H9 (cell line): ENCODE data around the gene OR6J1. TPM values are rescaled to one million over a fixed set of nuclear protein-coding genes. Genes with fewer than 3 reads are reported as not detected.

Experiments used
- DNase-seq: peaks from one replicate; pipeline ENCODE4 v3.0.0-alpha.2; 2017
- H2AFZ ChIP-seq: one replicate; pipeline ENCODE4 v1.6.1; 2013; ENCODE audit warnings: mild to moderate bottlenecking, low read length, control low read depth, moderate library complexity
- H2AK5ac ChIP-seq: 2 replicates; pipeline ENCODE4 v1.6.1; 2013; ENCODE audit warnings: low read length, control low read depth, mixed read lengths; ENCODE audit not compliant: insufficient read length
- H2BK120ac ChIP-seq: one replicate; pipeline ENCODE4 v1.6.1; 2013; ENCODE audit warnings: low read depth, mild to moderate bottlenecking, low read length, control low read depth, inconsistent platforms; ENCODE audit not compliant: poor library complexity, severe bottlenecking
- H2BK12ac ChIP-seq: 2 replicates; pipeline ENCODE4 v1.6.1; 2013; ENCODE audit warnings: low read length, control low read depth, mixed read lengths, low read depth; ENCODE audit not compliant: insufficient read length
- H2BK15ac ChIP-seq: 2 replicates; pipeline ENCODE4 v1.6.1; 2013; ENCODE audit warnings: low read depth, low read length, control low read depth
- H2BK20ac ChIP-seq: one replicate; pipeline ENCODE4 v1.6.1; 2013; ENCODE audit warnings: low read depth, mild to moderate bottlenecking, low read length, control low read depth, inconsistent platforms; ENCODE audit not compliant: poor library complexity, severe bottlenecking
- H2BK5ac ChIP-seq: 2 replicates; pipeline ENCODE4 v1.6.1; 2013; ENCODE audit warnings: low read length, control low read depth, mixed read lengths; ENCODE audit not compliant: insufficient read length
- H3K14ac ChIP-seq: 2 replicates; pipeline ENCODE4 v1.6.1; 2013; ENCODE audit warnings: low read length, control low read depth; ENCODE audit not compliant: insufficient read depth
- H3K18ac ChIP-seq: 2 replicates; pipeline ENCODE4 v1.6.1; 2013; ENCODE audit warnings: low read depth, mild to moderate bottlenecking, mixed read lengths, low read length, control low read depth; ENCODE audit not compliant: insufficient read length
- H3K23ac ChIP-seq: 2 replicates; pipeline ENCODE4 v1.6.1; 2013; ENCODE audit warnings: low read length, control low read depth, mixed read lengths, low read depth; ENCODE audit not compliant: insufficient read length
- H3K23me2 ChIP-seq: 2 replicates; pipeline ENCODE4 v1.6.1; 2013; ENCODE audit warnings: low read depth, mild to moderate bottlenecking, mixed read lengths, low read length, control low read depth; ENCODE audit not compliant: insufficient read length, poor library complexity, severe bottlenecking
- H3K27ac ChIP-seq: 2 replicates; pipeline ENCODE4 v1.5.1; 2013; ENCODE audit warnings: low read length, control low read depth, mixed read lengths, low read depth; ENCODE audit not compliant: insufficient read length
- H3K27me3 ChIP-seq: 2 replicates; pipeline ENCODE4 v1.6.1; 2013; ENCODE audit warnings: low read length, control low read depth, inconsistent platforms; ENCODE audit not compliant: insufficient read depth
- H3K4ac ChIP-seq: 2 replicates; pipeline ENCODE4 v1.6.1; 2013; ENCODE audit warnings: low read depth, mild to moderate bottlenecking, control low read depth, inconsistent platforms, low read length, moderate library complexity
- H3K4me1 ChIP-seq: 2 replicates; pipeline ENCODE4 v1.6.1; 2013; ENCODE audit warnings: low read length, control low read depth, inconsistent platforms; ENCODE audit not compliant: insufficient read depth
- H3K4me2 ChIP-seq: 2 replicates; pipeline ENCODE4 v1.6.1; 2013; ENCODE audit warnings: low read length, control low read depth, mixed read lengths; ENCODE audit not compliant: insufficient read length, insufficient read depth
- H3K56ac ChIP-seq: 2 replicates; pipeline ENCODE4 v1.6.1; 2013; ENCODE audit warnings: low read depth, mild to moderate bottlenecking, mixed read lengths, low read length, control low read depth; ENCODE audit not compliant: insufficient read length
- H3K79me1 ChIP-seq: 2 replicates; pipeline ENCODE4 v1.6.1; 2013; ENCODE audit warnings: low read depth, mild to moderate bottlenecking, moderate library complexity, low read length, control low read depth, inconsistent platforms; ENCODE audit not compliant: insufficient read depth, poor library complexity, severe bottlenecking
- H3K79me2 ChIP-seq: 2 replicates; pipeline ENCODE4 v1.6.1; 2013; ENCODE audit warnings: low read length, control low read depth, inconsistent platforms; ENCODE audit not compliant: insufficient read depth
- H3K9ac ChIP-seq: 2 replicates; pipeline ENCODE4 v1.6.1; 2013; ENCODE audit warnings: low read length, control low read depth, mixed read lengths; ENCODE audit not compliant: insufficient read length; ENCODE audit errors: extremely low read depth
- H3K9me3 ChIP-seq: one replicate; pipeline ENCODE4 v1.6.1; 2013; ENCODE audit warnings: low read depth, low read length, inconsistent platforms; ENCODE audit not compliant: control insufficient read depth
- H3T11ph ChIP-seq: one replicate; pipeline ENCODE4 v1.6.1; 2013; ENCODE audit warnings: mild to moderate bottlenecking, low read length, control low read depth, inconsistent platforms
- H4K20me1 ChIP-seq: one replicate; pipeline ENCODE4 v1.6.1; 2013; ENCODE audit not compliant: control insufficient read depth, insufficient read length, insufficient read depth
- H4K5ac ChIP-seq: 2 replicates; pipeline ENCODE4 v1.6.1; 2013; ENCODE audit warnings: low read depth, mild to moderate bottlenecking, mixed read lengths, low read length, control low read depth; ENCODE audit not compliant: insufficient read length
- H4K8ac ChIP-seq: replicated peaks from 2 replicates; pipeline ENCODE4 v1.6.1; 2013; ENCODE audit warnings: low read length, control low read depth, mixed read lengths, low read depth; ENCODE audit not compliant: insufficient read length
- H4K91ac ChIP-seq: 2 replicates; pipeline ENCODE4 v1.6.1; 2013; ENCODE audit warnings: low read depth, mild to moderate bottlenecking, moderate library complexity, mixed read lengths, low read length, control low read depth; ENCODE audit not compliant: insufficient read length
- H3K27ac Mint-ChIP-seq, 3 experiments: 2 replicates in 2 of 3; 3 replicates in 1 of 3; pipeline ENCODE4 v1.8.0; 2020 to 2021; ENCODE audit warnings: mixed read lengths in 3 of 3, mild to moderate bottlenecking in 1 of 3, moderate library complexity in 1 of 3
- H3K27me3 Mint-ChIP-seq: 2 replicates; pipeline ENCODE4 v1.8.0; 2021; ENCODE audit warnings: low read depth, mild to moderate bottlenecking, moderate library complexity, mixed read lengths
- H3K36me3 Mint-ChIP-seq, 3 experiments: 2 replicates in 2 of 3; 3 replicates in 1 of 3; pipeline ENCODE4 v1.8.0; 2020 to 2021; ENCODE audit warnings: low read depth in 3 of 3, mixed read lengths in 3 of 3; ENCODE audit not compliant: insufficient read depth in 1 of 3
- H3K4me1 Mint-ChIP-seq, 2 experiments: 2 replicates each; pipeline ENCODE4 v1.8.0; 2020; ENCODE audit warnings: mixed read lengths in 2 of 2
- H3K4me3 Mint-ChIP-seq, 2 experiments: 2 replicates in 1 of 2; 3 replicates in 1 of 2; pipeline ENCODE4 v1.8.0; 2020 to 2021; ENCODE audit warnings: mild to moderate bottlenecking in 2 of 2, mixed read lengths in 2 of 2, moderate library complexity in 1 of 2
- H3K9me3 Mint-ChIP-seq, 2 experiments: 2 replicates in 1 of 2; 3 replicates in 1 of 2; pipeline ENCODE4 v1.8.0; 2020; ENCODE audit warnings: mild to moderate bottlenecking in 2 of 2, mixed read lengths in 2 of 2, moderate library complexity in 1 of 2
- CTCF ChIP-seq: fragments of 200-600 bp; sonication (generic); conservative IDR thresholded peaks from 3 replicates; pipeline ENCODE4 v1.8.0; 2021; ENCODE audit warnings: antibody characterized with exemption, mild to moderate bottlenecking
- WGBS: extraction: QIAGEN DNeasy Blood & Tissue Kit; methylation state at CpG from one replicate; pipeline ENCODE4 v1.1.7; 2013; ENCODE audit warnings: missing lambda C conversion rate, low lambda C conversion rate, mixed read lengths; ENCODE audit not compliant: insufficient read length; ENCODE audit errors: extremely low coverage; 5-methylcytosine and 5-hydroxymethylcytosine counted together
- total RNA-seq: library from RNA; stranded (reverse); gene quantifications from 2 replicates; pipeline ENCODE4 v1.2.1, GENCODE V29; 2021

Gene OR6J1
- total RNA-seq, 1 experiment from 2014 or later, result not detected

GRCh38 chr14:22650960-22651521 lies 6.9 kb upstream of the OR6J1 start:
- Histone ChIP-seq H4K8ac (no peak overlapping the region), H3K4me2 (no peak overlapping the region), H3K23ac (no peak overlapping the region), H3K27ac (no peak overlapping the region), H3K14ac (no peak overlapping the region), H3K79me2 (no peaks in the 10 kb centered on the region), H3K56ac (no peak overlapping the region), H2BK15ac (no peak overlapping the region), H3K27me3 (no peaks in the 10 kb centered on the region), H4K91ac (no peak overlapping the region), H3K9ac (no peak overlapping the region), H4K20me1 (no peaks in the 10 kb centered on the region), H3K23me2 (no peaks in the 10 kb centered on the region), H3K79me1 (no peaks in the 10 kb centered on the region), H2BK20ac (no peak overlapping the region), H4K5ac (no peak overlapping the region), H2AK5ac (no peak overlapping the region), H3K18ac (no peak overlapping the region), H2BK120ac (no peak overlapping the region), H3T11ph (no peak overlapping the region), H3K4ac (no peak overlapping the region), H2BK12ac (no peak overlapping the region), H3K4me1 (no peaks in the 10 kb centered on the region), H2AFZ (no peak overlapping the region), H2BK5ac (no peak overlapping the region), H3K9me3 (no peaks in the 10 kb centered on the region)
- no peaks in the 10 kb centered on the region for H3K9me3 Mint-ChIP-seq
- no peak overlapping the region for H3K4me3 Mint-ChIP-seq
- H3K36me3 Mint-ChIP-seq, result no peaks in the 10 kb centered on the region
- WGBS, result no CpG with 5 or more reads among the region's 3 CpGs
- no peak for DNase-seq
- peak overlapping the region in 1 of 3 experiments; percentile 30; a peak in 2 of 7 replicates for H3K27ac Mint-ChIP-seq
- peaks cover 3 to 8% of the 10 kb centered on the region in 2 experiments for H3K4me1 Mint-ChIP-seq
- no peaks in the 10 kb centered on the region; the same call in 1 of the 2 replicates for H3K27me3 Mint-ChIP-seq
- TF ChIP-seq CTCF, result no peak
